Endometrial microvascular endothelial cells (primary cell): ENCODE measurements around the gene P2RX6. TPM values are rescaled to one million over a fixed set of nuclear protein-coding genes. Genes with fewer than 3 reads are reported as not detected.
"Not testable (repeated sequence)": the region's sequence is repeated elsewhere in the genome, so short reads cannot be mapped to it uniquely, and the experiment has no call there.

ENCODE experiments used
- in situ Hi-C: cut with HindIII; loops from 2 replicates; pipeline ENCODE4 v1.10.0; 2017; ENCODE audit warnings: low sequenced_read_pairs, low pct_unique_long_range_greater_than_20kb; ENCODE audit errors: inconsistent ontology term
- total RNA-seq: library from RNA; depleted of rRNA; stranded (reverse); fragments of >200 nt; gene quantifications from one replicate; pipeline ENCODE4 v1.2.3, GENCODE V29; 2015; ENCODE audit errors: inconsistent ontology term

Gene P2RX6
- not detected for total RNA-seq

GRCh38 chr22:21014726-21015465 is at the start of gene P2RX6:
Gene P2RX6 (plus strand): TSS chr22:21015165. CDS start chr22:21015175, 10 bp downstream.
- in situ Hi-C loops = no loop called here

GRCh38 chr22:20965888-20966855 is 48.8 kb upstream of the P2RX6 start:
- in situ Hi-C loops = no loop called here

GRCh38 chr22:20966883-20967696 is 47.9 kb upstream of the P2RX6 start, which contains the start of gene AIFM3:
Gene AIFM3 (plus strand): TSS chr22:20967255. CDS start chr22:20967945, 690 bp downstream.
- in situ Hi-C loops = no loop called here

- in situ Hi-C loops = no loop called here
Measured at GRCh38 chr22:20967697-20968211, 47.2 kb upstream of the P2RX6 start.

- in situ Hi-C loops = no loop called here
Measured at GRCh38 chr22:20968281-20968977, 46.5 kb upstream of the P2RX6 start.

- in situ Hi-C loops = no loop called here
Measured at GRCh38 chr22:20970939-20971657, 43.9 kb upstream of the P2RX6 start.

- in situ Hi-C loops = not testable (repeated sequence)
Measured at GRCh38 chr22:20972014-20972694, 42.8 kb upstream of the P2RX6 start.

- in situ Hi-C loops = no loop called here
Measured at GRCh38 chr22:20972933-20973577, 41.9 kb upstream of the P2RX6 start.

- in situ Hi-C loops = no loop called here
Measured at GRCh38 chr22:20973634-20974286, 41.2 kb upstream of the P2RX6 start.

- in situ Hi-C loops = no loop called here
Measured at GRCh38 chr22:20974336-20974955, 40.5 kb upstream of the P2RX6 start.

- in situ Hi-C loops = no loop called here
Measured at GRCh38 chr22:20975541-20976290, 39.2 kb upstream of the P2RX6 start.

GRCh38 chr22:20976291-20976877 is 38.6 kb upstream of the P2RX6 start:
- in situ Hi-C loops = no loop called here

- in situ Hi-C loops = no loop called here
Measured at GRCh38 chr22:20977019-20977418, 37.9 kb upstream of the P2RX6 start.

- in situ Hi-C loops = no loop called here
Measured at GRCh38 chr22:20977516-20978170, 37.3 kb upstream of the P2RX6 start.
